Measurements from ENCODE around the gene PRF1. TPM values are rescaled to one million over a fixed set of nuclear protein-coding genes. Genes with fewer than 3 reads are reported as not detected.

PRF1 gene
- total RNA-seq, 2 donors from 2014 or later: 2.7 to 4.3 TPM

DNA sequence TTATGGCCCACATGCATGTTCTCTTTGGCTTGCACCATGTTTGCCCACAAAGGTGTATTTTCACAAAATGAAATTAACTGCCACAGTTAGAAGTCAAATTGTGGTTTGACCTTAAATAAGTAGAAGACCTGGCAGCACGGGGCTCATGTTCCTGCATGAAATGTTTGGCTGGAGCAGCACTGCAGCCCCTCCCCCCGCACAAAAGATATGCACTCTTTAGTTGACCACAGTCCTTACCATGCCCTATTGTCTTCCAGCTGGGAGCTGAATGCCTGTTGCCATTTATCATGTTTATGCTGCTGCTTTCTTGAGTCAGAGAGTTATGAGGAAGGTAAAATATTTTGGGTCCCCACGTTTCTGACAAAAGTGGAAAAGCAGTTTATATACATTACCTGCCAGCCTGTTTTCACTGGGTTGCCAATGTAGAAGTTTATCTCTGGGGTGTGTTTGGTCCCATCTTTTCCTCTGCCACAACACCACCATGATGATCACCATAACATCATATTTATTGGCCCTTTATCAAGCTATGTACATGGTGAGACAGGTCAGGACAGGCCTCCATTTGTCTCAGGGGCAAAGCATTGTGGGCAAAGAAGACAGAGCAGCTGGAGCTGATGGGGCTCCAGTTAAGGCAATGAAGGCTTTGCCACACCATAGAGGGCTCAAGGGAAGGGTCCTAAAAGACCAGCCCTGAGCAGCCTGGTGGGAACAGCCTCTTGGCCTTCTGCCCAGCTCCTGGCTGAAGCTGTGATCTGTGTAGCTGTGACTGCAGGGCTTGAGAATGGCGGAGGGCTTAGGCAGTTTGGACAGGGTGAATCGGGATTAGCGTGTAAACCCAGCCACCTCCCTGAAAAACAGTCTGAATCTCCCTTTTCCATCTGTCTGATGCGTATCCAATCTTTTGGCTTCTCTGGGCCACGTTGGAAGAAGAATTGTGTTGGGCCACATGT lies 5.4 kb downstream of the PRF1 start:
- ATAC-seq: no peak
- intact Hi-C loops (cut with DNase I, micrococcal nuclease): no loop called here

GRCh38 chr10:70596110-70596798 lies 6.3 kb downstream of the PRF1 start:
- DNase-seq: no peak
- no peak for ATAC-seq
- intact Hi-C loops (cut with DNase I, micrococcal nuclease): no loop called here

More for the DNA sequence above, 5.4 kb downstream of the PRF1 start:
- no peak for DNase-seq

DNA sequence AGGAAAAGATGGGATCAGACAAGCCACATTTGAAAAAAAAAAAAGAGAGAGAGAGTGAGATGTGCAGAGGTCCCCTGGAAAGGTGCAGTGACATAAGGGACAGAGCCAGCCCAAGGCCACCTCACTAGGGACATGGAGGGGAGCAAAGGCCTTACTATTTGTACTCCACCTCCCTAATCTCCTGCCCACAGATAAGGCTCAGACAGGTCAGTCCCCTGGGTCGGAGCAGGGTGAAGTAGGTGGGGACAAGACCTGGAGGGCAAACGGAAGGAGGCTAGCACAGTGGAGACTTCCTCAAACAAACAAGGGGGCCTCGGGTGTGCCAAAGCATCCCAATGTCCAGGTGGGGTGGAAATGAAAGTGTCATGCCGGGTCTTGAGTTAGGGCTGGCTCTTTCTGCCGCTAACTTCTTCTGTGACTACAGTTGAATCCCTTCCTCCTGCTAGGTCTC lies 7.0 kb downstream of the PRF1 start:
- ATAC-seq (no peak), DNase-seq (no peak)
- intact Hi-C loops (cut with DNase I, micrococcal nuclease): no loop called here

DNA sequence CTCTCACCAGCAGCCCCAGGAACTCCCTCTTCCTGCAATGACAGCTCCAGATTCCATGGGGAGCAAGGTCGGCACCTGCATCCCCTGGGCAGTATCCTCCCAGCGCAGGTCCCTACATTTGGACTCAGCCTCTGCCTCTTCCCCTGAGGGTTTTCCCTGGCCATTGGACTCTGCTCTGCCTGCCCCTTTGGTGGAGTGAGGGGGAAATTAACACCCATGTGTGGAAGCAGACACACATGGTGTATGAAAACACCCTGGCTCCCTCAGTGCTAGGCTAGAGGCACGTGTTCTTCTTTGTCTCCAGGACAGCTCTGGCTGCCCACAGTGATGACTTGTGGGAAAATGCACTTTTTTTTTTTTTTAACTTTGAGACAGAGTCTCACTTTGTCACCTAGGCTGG lies 8.4 kb downstream of the PRF1 start:
- intact Hi-C loops (cut with DNase I, micrococcal nuclease): no loop called here
- ATAC-seq (no peak), DNase-seq (no peak)

- DNase-seq: no peak
Observed at GRCh38 chr10:70593513-70593890, 9.0 kb downstream of the PRF1 start.

GRCh38 chr10:70592746-70593512 lies 9.6 kb downstream of the PRF1 start:
- DNase-seq (no peak), ATAC-seq (no peak)
- intact Hi-C loops (cut with DNase I, micrococcal nuclease): no loop called here

More at GRCh38 chr10:70593513-70593890, 9.0 kb downstream of the PRF1 start:
- intact Hi-C loops (cut with DNase I, micrococcal nuclease): no loop called here
- no peak for ATAC-seq

- DNase-seq (no peak), ATAC-seq (no peak)
- intact Hi-C loops (cut with DNase I, micrococcal nuclease): no loop called here
Observed at GRCh38 chr10:70592186-70592735, 10.3 kb downstream of the PRF1 start.

GRCh38 chr10:70590655-70591416 lies 11.7 kb downstream of the PRF1 start:
- DNase-seq: no peak
- intact Hi-C loops (cut with DNase I, micrococcal nuclease): no loop called here
- ATAC-seq: no peak

DNA sequence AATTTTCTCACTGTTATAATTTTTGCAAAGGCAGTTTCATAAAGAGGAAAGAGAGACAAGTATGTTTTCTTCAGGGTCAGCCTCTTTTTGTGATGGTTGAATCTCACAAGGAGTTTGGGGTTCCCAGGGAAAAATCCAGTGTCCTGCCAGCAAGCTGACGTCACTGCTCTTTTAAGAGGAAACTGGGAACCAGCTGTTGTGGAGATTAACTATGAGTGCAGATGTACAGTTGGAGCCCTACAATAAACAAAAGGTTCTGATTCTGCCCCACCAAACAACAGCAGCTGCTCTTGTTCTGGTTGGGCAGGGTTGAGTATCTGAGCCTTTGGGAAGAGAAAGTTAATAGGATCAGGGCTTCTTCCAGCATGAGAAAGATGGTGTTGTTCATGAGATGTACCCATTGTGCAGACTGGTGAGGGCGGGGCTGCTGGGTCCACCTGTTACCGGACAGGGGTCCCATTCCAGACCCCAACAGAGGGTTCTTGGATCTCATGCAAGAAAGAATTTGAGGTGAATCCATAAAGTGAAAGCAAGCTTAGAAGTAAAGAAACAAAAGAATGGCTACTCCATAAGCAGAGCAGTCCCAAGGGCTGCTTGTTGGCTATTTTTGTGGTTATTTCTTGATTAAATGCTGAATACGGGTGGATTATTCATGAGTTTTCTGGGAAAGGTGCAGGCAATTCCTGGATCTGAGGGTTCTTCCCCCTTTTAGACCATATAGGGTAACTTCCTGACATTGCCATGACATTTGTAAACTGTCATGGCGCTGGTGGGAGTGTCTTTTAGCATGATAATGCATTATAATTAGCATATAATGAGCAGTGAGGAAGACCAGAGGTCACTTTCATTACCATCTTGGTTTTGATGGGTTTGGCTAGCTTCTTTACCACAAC lies 12.5 kb downstream of the PRF1 start:
- no peak for ATAC-seq
- DNase-seq: no peak
- intact Hi-C loops (cut with DNase I, micrococcal nuclease): no loop called here

DNA sequence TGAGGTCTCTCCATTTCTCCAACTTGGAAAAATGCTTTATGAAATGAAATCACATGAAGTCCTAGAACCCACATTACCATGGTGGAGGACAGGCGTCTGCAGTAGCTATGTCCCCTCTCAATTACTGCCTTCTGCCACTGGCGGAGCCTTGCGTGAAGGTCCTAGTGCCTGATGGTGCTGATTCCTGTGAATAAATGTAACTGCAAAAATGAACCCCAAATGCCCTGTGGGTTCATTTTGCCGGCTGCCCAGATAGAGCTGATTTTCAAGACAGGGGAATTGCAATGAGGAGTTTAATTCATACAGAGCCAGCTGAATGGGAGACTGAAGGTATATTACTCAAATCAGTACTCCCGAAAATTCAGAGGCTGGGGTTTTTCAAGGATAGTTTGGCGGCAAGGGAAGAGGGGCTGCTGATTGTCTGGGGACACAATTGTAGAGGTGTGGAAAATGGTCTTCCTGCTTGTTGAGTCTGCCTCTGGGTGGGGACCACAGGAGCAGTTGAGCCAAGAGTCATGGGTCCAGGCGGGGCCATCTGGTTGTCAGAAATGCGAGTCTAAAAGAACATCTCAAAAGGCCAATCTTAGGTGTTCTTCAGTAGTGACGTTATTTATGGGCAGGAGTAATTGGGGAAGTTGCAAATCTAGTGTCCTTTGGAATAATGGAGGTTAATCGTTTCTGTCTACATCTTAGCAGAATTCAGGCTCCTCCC lies 13.5 kb downstream of the PRF1 start:
- ATAC-seq: no peak
- DNase-seq: no peak
- intact Hi-C loops (cut with DNase I, micrococcal nuclease): no loop called here

GRCh38 chr10:70588255-70588654 lies 14.3 kb downstream of the PRF1 start:
- no peak for DNase-seq
- intact Hi-C loops (cut with DNase I, micrococcal nuclease): no loop called here
- ATAC-seq: no peak

- intact Hi-C loops (cut with DNase I, micrococcal nuclease): no loop called here
- no peak for DNase-seq
- ATAC-seq: no peak
Observed at GRCh38 chr10:70587045-70587658, 15.4 kb downstream of the PRF1 start.

GRCh38 chr10:70586348-70586930 lies 16.1 kb downstream of the PRF1 start:
- intact Hi-C loops (cut with DNase I, micrococcal nuclease): no loop called here
- DNase-seq (no peak), ATAC-seq (no peak)

DNA sequence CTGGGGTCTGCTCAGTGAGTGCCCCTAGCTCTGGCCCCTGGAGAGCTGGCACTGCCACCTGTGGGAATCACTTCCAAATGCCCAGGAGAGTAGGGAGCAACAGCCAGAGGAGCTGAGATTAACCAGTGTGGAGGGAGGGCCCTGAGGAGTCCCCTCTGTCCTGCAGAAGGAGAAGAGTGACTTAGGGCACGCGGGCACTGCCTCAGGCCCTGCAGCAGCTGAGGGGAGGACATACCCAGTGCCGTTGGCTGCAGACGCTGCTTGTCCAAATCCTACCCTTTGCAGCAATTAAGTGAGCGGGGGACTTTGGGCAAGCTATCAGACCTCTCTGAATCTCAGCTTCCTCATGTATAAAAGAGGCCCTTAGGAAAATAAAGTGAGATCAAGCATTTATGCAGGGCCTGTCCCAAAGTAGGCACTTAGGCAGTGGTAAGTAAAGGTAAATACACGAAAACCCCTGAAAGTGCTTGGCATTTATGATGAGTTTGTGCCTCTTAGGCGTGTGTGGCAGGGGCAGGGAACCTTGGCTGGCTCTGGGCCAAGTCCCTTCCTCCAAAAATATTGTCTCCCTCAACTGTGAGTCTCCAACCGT lies 16.9 kb downstream of the PRF1 start:
- intact Hi-C loops (cut with DNase I, micrococcal nuclease): no loop called here
- no peak for DNase-seq
- no peak for ATAC-seq

GRCh38 chr10:70584909-70585544 lies 17.5 kb downstream of the PRF1 start:
- DNase-seq (no peak), ATAC-seq (no peak)
- intact Hi-C loops (cut with DNase I, micrococcal nuclease): no loop called here

All from left colon (tissue), 2 donors.